IPS-NIHi11 (cell line): ENCODE data around the gene ADGRG1.

Source experiments
- DNase-seq: peaks from one replicate; pipeline ENCODE4 v3.0.0; 2012; ENCODE audit warnings: mixed read lengths, low spot score

ADGRG1 gene

GRCh38 chr16:57648581-57649442 lies 20.4 kb downstream of the ADGRG1 start:
- peak; percentile 94 for DNase-seq

- no peak for DNase-seq
These were observed 21.0 kb downstream of the ADGRG1 start for GRCh38 chr16:57649443-57649751.

GRCh38 chr16:57649846-57650245 lies 21.4 kb downstream of the ADGRG1 start:
- DNase-seq, result no peak

- no peak for DNase-seq
These were observed 23.2 kb downstream of the ADGRG1 start for GRCh38 chr16:57651344-57652333.

GRCh38 chr16:57652695-57653471 lies 24.5 kb downstream of the ADGRG1 start:
- DNase-seq, result no peak

- no peak for DNase-seq
These were observed 25.5 kb downstream of the ADGRG1 start for GRCh38 chr16:57653936-57654335.

GRCh38 chr16:57656342-57656955 lies 28.0 kb downstream of the ADGRG1 start:
- no peak for DNase-seq

GRCh38 chr16:57657228-57657627 lies 28.8 kb downstream of the ADGRG1 start:
- DNase-seq, result no peak

- DNase-seq, result no peak
These were observed 29.9 kb downstream of the ADGRG1 start for GRCh38 chr16:57658130-57658877.

- DNase-seq, result no peak
These were observed 30.6 kb downstream of the ADGRG1 start for GRCh38 chr16:57658878-57659674.

- no peak for DNase-seq
These were observed 32.5 kb downstream of the ADGRG1 start for GRCh38 chr16:57660715-57661463.

- DNase-seq, result no peak
These were observed 33.1 kb downstream of the ADGRG1 start for GRCh38 chr16:57661510-57661909.

GRCh38 chr16:57661936-57662906 lies 33.8 kb downstream of the ADGRG1 start:
- DNase-seq, result no peak

GRCh38 chr16:57663436-57663835 lies 35.0 kb downstream of the ADGRG1 start:
- no peak for DNase-seq

- no peak for DNase-seq
These were observed 35.7 kb downstream of the ADGRG1 start for GRCh38 chr16:57663917-57664661.

- no peak for DNase-seq
These were observed 36.2 kb downstream of the ADGRG1 start for GRCh38 chr16:57664662-57665025.

- DNase-seq, result no peak
These were observed 37.1 kb downstream of the ADGRG1 start for GRCh38 chr16:57665541-57665940.
